ENCODE data around the gene C17orf100. TPM values are rescaled to one million over a fixed set of nuclear protein-coding genes. Genes with fewer than 3 reads are reported as not detected.

Gene C17orf100
- total and polyA plus RNA-seq, 2 of the 13 experiments (the other 11 are each of a cell fraction or from before 2014, with no cell fraction given), result 3.6 to 8.7 TPM

DNA sequence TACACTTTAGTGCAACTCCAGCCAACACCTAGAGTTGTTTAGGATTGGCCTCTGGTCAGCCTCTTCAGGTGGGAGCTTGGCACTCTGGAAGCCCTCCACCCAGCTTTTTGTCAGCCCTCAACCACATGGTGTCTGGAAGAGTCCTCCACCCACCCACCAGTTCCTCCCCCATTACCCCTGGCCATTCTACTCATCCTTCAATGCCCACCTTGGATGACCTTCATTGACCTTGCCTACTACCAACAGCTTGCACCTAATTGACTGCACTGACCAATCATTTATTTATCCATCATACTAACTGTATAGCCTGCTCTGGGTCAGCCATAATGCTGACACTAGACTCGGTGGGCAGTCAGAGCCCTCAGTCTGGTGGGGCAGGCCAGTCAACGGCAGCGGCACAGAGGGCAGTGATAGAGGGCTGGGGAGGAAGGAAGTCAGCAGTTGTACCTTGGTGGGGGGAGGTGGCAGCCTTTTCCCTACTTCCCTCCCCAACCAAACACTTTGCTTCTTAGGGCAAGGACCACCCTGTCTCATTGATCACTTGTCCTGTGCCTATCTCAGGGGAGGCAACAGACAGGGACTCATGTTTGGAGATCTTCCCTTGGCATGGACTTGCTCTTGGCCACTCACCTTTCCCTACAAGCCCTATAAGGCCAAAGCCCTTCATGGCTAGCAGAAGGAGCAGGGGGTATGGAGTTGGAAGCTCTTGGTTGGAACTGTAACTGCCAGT, 32.3 kb downstream of the C17orf100 start (continued):
- TF ChIP-seq, protein P1, sequence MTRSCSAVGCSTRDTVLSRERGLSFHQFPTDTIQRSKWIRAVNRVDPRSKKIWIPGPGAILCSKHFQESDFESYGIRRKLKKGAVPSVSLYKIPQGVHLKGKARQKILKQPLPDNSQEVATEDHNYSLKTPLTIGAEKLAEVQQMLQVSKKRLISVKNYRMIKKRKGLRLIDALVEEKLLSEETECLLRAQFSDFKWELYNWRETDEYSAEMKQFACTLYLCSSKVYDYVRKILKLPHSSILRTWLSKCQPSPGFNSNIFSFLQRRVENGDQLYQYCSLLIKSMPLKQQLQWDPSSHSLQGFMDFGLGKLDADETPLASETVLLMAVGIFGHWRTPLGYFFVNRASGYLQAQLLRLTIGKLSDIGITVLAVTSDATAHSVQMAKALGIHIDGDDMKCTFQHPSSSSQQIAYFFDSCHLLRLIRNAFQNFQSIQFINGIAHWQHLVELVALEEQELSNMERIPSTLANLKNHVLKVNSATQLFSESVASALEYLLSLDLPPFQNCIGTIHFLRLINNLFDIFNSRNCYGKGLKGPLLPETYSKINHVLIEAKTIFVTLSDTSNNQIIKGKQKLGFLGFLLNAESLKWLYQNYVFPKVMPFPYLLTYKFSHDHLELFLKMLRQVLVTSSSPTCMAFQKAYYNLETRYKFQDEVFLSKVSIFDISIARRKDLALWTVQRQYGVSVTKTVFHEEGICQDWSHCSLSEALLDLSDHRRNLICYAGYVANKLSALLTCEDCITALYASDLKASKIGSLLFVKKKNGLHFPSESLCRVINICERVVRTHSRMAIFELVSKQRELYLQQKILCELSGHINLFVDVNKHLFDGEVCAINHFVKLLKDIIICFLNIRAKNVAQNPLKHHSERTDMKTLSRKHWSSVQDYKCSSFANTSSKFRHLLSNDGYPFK (CRISPR knock-in tag; IDR thresholded peaks at IDR 0.05; ENCODE audit: borderline replicate concordance), result peak; percentile 25; the same call in 1 of the 2 replicates
- 0 out of 2 replicates have a peak, but pooled peaks have one; percentile 19 for TF ChIP-seq NR2F2 (IDR thresholded peaks at IDR 0.05; ENCODE audit: borderline replicate concordance, low read depth)

DNA sequence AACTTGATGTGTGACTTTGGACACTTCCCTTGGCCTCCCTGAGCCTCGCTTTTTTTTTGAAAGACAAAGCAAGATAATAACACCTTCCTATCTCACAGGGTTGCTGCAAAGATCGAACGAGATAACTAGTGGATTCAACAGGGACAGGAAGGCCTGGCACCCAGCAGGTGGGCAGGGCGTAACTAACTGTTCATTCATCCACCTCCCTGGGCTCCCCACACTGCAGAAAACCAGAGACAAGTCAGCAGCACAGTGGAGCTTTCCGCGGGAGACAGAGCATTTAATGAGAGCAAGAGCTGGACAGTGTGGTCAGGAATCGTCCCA, 32.9 kb downstream of the C17orf100 start:
- ATAC-seq (no peak), FAIRE-seq (no peak), DNase-seq (ENCODE audit: low spot score) (no peak)
- 76% methylated on average over 7 of the region's 7 CpGs for WGBS (ENCODE audit: low lambda C conversion rate)
- intact Hi-C loops (cut with micrococcal nuclease; ENCODE audit: unreplicated experiment) (no loop called here), in situ Hi-C loops (cut with HindIII; ENCODE audit: extremely low pct_ligation_motif_present, low pct_unique_long_range_greater_than_20kb) (no loop called here)
- ChIA-PET POLR2A (interaction anchor here (5.8 to 7.7 kb wide), 2 partner anchors 15 to 27 kb away, joined by 96 to 265 read pairs; partner anchors contain the start of gene SLC13A5), CTCF (ENCODE audit: low intra/inter-chr PET ratio, low total read pairs) (no interaction called here)
- peaks cover 68% of the 10 kb centered on the region for H3K4me1 ChIP-seq (ENCODE audit: insufficient read depth, low read length)
- H3K4me2 ChIP-seq (ENCODE audit: low read depth, low read length), result no peak overlapping the region
- H3K36me3 ChIP-seq (replicated peaks in 1 of 2; ENCODE audit: control insufficient read depth in 1 of 2, insufficient read depth in 2 of 2, low read length in 2 of 2), result peaks cover 0 to 13% of the 10 kb centered on the region in 2 experiments; a peak in 3 of 5 replicates
- no peaks in the 10 kb centered on the region for H3K79me2 ChIP-seq (ENCODE audit: insufficient read depth, low read length)
- no peak overlapping the region for H3K9ac ChIP-seq (ENCODE audit: insufficient read depth, low read depth, low read length)
- H3K9me3 ChIP-seq (ENCODE audit: low read length), result no peaks in the 10 kb centered on the region
- H3K27ac ChIP-seq (ENCODE audit: extremely low read length, insufficient read depth, low read length), result peak overlapping the region; percentile 36
- no peaks in the 10 kb centered on the region for H3K27me3 ChIP-seq (ENCODE audit: control insufficient read depth in 1 of 2, insufficient read depth in 2 of 2, low read length in 2 of 2)
- H4K20me1 ChIP-seq (ENCODE audit: insufficient read depth, low read length), result no peaks in the 10 kb centered on the region
- H2AFZ ChIP-seq (ENCODE audit: low read length), result no peak overlapping the region
- BruUV-seq (replicated peaks), result no TSS peak
- no peak overlapping the region for H3K4me3 ChIP-seq (replicated peaks in 1 of 3; ENCODE audit: insufficient read depth in 1 of 3, low read depth in 2 of 3, low read length in 3 of 3)
- TF ChIP-seq MED1 (CRISPR knock-in tag; IDR thresholded peaks at IDR 0.05) (peak; percentile 50), ZFP91 (CRISPR knock-in tag; IDR thresholded peaks at IDR 0.05; ENCODE audit: borderline replicate concordance) (peak; percentile 3), HNRNPH1 (optimal IDR thresholded peaks at IDR 0.05; ENCODE audit: low read depth, low read length) (no peak), BCL6 (CRISPR knock-in tag; IDR thresholded peaks at IDR 0.05) (no peak), TMF1 (CRISPR knock-in tag; IDR thresholded peaks at IDR 0.05; ENCODE audit: low read depth) (no peak), CCDC6 (CRISPR knock-in tag; IDR thresholded peaks at IDR 0.05) (0 out of 2 replicates have a peak, but pooled peaks have one; percentile 51), ZC3H13 (CRISPR knock-in tag; IDR thresholded peaks at IDR 0.05) (peak; percentile 88), ZNF83 (CRISPR knock-in tag; IDR thresholded peaks at IDR 0.05; ENCODE audit: borderline replicate concordance) (0 out of 2 replicates have a peak, but pooled peaks have one; percentile 10), IKZF5 (CRISPR knock-in tag; IDR thresholded peaks at IDR 0.05) (0 out of 2 replicates have a peak, but pooled peaks have one; percentile 8), ZMAT3 (CRISPR knock-in tag; conservative IDR thresholded peaks at IDR 0.05) (no peak), MXD1 (CRISPR knock-in tag; IDR thresholded peaks at IDR 0.05) (no peak), YEATS4 (CRISPR knock-in tag; IDR thresholded peaks at IDR 0.05; ENCODE audit: borderline replicate concordance) (no peak), ZNF691 (CRISPR knock-in tag; IDR thresholded peaks at IDR 0.05; ENCODE audit: borderline replicate concordance, low read depth) (peak; percentile 64; the same call in 1 of the 2 replicates)
